Activated naive CD8-positive, alpha-beta T cell treated with anti-CD3 and anti-CD28 coated beads, Interleukin-2, amount 50 U/mL, for 16 hours (primary cell): ENCODE measurements around the gene KREMEN1.
"Not testable (repeated sequence)": the region's sequence is repeated elsewhere in the genome, so short reads cannot be mapped to it uniquely, and the experiment has no call there.

Source experiments
- DNase-seq: peaks from one replicate; pipeline ENCODE4 v3.0.0-alpha.2; 2020; ENCODE audit warnings: low read depth, low spot score

Gene KREMEN1

GRCh38 chr22:29103121-29103520 is 30.3 kb downstream of the KREMEN1 start:
- DNase-seq = no peak

GRCh38 chr22:29105468-29105867 is 32.6 kb downstream of the KREMEN1 start:
- DNase-seq = no peak

GRCh38 chr22:29106839-29107238 is 34.0 kb downstream of the KREMEN1 start:
- no peak for DNase-seq

GRCh38 chr22:29108137-29108536 is 35.3 kb downstream of the KREMEN1 start:
- DNase-seq = no peak

- no peak for DNase-seq
These were observed 37.0 kb downstream of the KREMEN1 start for GRCh38 chr22:29109822-29110221.

- DNase-seq = no peak
These were observed 38.1 kb downstream of the KREMEN1 start for GRCh38 chr22:29110946-29111345.

- no peak for DNase-seq
These were observed 39.3 kb downstream of the KREMEN1 start for GRCh38 chr22:29112121-29112520.

- no peak for DNase-seq
These were observed 39.8 kb downstream of the KREMEN1 start for GRCh38 chr22:29112681-29113080.

GRCh38 chr22:29113319-29113718 is 40.5 kb downstream of the KREMEN1 start:
- DNase-seq = no peak

GRCh38 chr22:29114392-29114791 is 41.6 kb downstream of the KREMEN1 start:
- no peak for DNase-seq

- no peak for DNase-seq
These were observed 43.0 kb downstream of the KREMEN1 start for GRCh38 chr22:29115682-29116288.

GRCh38 chr22:29116397-29117123 is 43.7 kb downstream of the KREMEN1 start:
- no peak for DNase-seq

GRCh38 chr22:29117799-29118477 is 45.1 kb downstream of the KREMEN1 start:
- no peak for DNase-seq

- not testable (repeated sequence) for DNase-seq
These were observed 47.5 kb downstream of the KREMEN1 start for GRCh38 chr22:29120098-29120912.

GRCh38 chr22:29121124-29121523 is 48.3 kb downstream of the KREMEN1 start:
- no peak for DNase-seq

GRCh38 chr22:29122041-29122440 is 49.2 kb downstream of the KREMEN1 start:
- DNase-seq = no peak

- DNase-seq = no peak
These were observed 52.1 kb downstream of the KREMEN1 start for GRCh38 chr22:29124777-29125442.

GRCh38 chr22:29125443-29125778 is 52.6 kb downstream of the KREMEN1 start:
- no peak for DNase-seq

GRCh38 chr22:29125844-29126243 is 53.0 kb downstream of the KREMEN1 start:
- DNase-seq = no peak

GRCh38 chr22:29126670-29127395 is 54.0 kb downstream of the KREMEN1 start:
- no peak for DNase-seq
